Middle frontal gyrus (tissue), 1 donor: ENCODE data around the gene MIER2.

Source experiments
- DNase-seq: peaks from one replicate; pipeline ENCODE4 v3.0.0-alpha.2; 2015; ENCODE audit warnings: low spot score; ENCODE audit errors: extremely low spot score

Gene MIER2

GRCh38 chr19:335486-336066, 9.0 kb downstream of the MIER2 start:
- no peak for DNase-seq

GRCh38 chr19:335072-335471, 9.5 kb downstream of the MIER2 start:
- no peak for DNase-seq

GRCh38 chr19:334296-335071, 10.1 kb downstream of the MIER2 start:
- DNase-seq, result no peak

- DNase-seq, result no peak
Observed at GRCh38 chr19:330503-330902, 14.1 kb downstream of the MIER2 start.

- DNase-seq, result no peak
Observed at GRCh38 chr19:329876-330275, 14.7 kb downstream of the MIER2 start.

GRCh38 chr19:328025-328505, 16.5 kb downstream of the MIER2 start:
- DNase-seq, result no peak

GRCh38 chr19:327291-328024, 17.1 kb downstream of the MIER2 start:
- no peak for DNase-seq

GRCh38 chr19:326871-327270, 17.7 kb downstream of the MIER2 start:
- no peak for DNase-seq

GRCh38 chr19:325937-326565, 18.5 kb downstream of the MIER2 start:
- no peak for DNase-seq

GRCh38 chr19:325173-325936, 19.2 kb downstream of the MIER2 start:
- DNase-seq, result no peak

- no peak for DNase-seq
Observed at GRCh38 chr19:324716-325115, 19.9 kb downstream of the MIER2 start.

GRCh38 chr19:322616-323015, 22.0 kb downstream of the MIER2 start:
- no peak for DNase-seq

- DNase-seq, result no peak
Observed at GRCh38 chr19:318509-318774, 26.2 kb downstream of the MIER2 start.

- no peak for DNase-seq
Observed at GRCh38 chr19:317710-318508, 26.7 kb downstream of the MIER2 start.

- DNase-seq, result no peak
Observed at GRCh38 chr19:315811-316210, 28.8 kb downstream of the MIER2 start.

GRCh38 chr19:313988-314815, 30.4 kb downstream of the MIER2 start:
- no peak for DNase-seq

GRCh38 chr19:313169-313987, 31.2 kb downstream of the MIER2 start:
- no peak for DNase-seq

GRCh38 chr19:311813-312261, 32.8 kb downstream of the MIER2 start:
- no peak for DNase-seq
